H1 (cell line): ENCODE measurements around the gene GNG12. TPM values are rescaled to one million over a fixed set of nuclear protein-coding genes. Genes with fewer than 3 reads are reported as not detected.

Source experiments
- CEBPB ChIP-seq: IDR thresholded peaks from 2 replicates; pipeline ENCODE4 v1.6.1; 2012; ENCODE audit warnings: low read depth, low read length
- polyA plus RNA-seq, 7 experiments: library from polyadenylated mRNA; depleted of rRNA in 3 of 7; stranded (reverse) in 5 of 7; unstranded in 2 of 7; fragments of >200 nt in 5 of 7; fragments of 200-250 nt in 2 of 7; gene quantifications; 1 replicate in 5 of 7; 2 replicates in 1 of 7; 4 replicates in 1 of 7; pipeline versions ENCODE4 v1.2.1 to v1.2.3, GENCODE V29; 2011 to 2013; ENCODE audit warnings: missing spikeins in 2 of 7, mixed read lengths in 2 of 7
- total RNA-seq: library from RNA; stranded (reverse); fragmentation: NEBNext Ultra II Directional; extraction: Animal tissue kit (Norgen Biotek cat#: 25700); gene quantifications from 2 replicates; pipeline ENCODE4 v1.2.1, GENCODE V29; 2021

GNG12 gene
- total and polyA plus RNA-seq, 2 of the 8 experiments (the other 6 are each of a cell fraction or from before 2014, with no cell fraction given): 11.4 to 35.8 TPM

DNA sequence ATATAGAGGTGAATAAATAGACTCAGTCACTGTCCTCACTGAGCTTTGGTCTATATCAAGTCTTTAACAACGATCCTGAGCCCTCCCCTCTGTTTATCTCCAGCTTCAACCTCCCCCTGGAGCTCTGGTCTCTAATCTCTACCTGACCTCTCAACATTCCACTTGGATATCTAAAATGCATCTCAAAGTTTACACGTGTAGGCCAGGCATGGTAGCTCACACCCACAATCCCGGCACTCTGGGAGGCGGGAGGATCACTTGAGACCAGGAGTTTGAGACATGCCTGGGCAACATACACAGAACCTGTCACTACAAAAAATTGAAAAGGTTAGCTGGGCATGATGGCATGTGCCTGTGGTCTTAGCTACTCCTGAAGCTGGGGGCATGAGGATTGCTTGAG, 94.9 kb downstream of the GNG12 start (continued):
- no peak for TF ChIP-seq CEBPB
- TF ChIP-seq, all 59 proteins: peak for 0
